ENCODE measurements around the gene RAD9A.

The RAD9A gene

DNA sequence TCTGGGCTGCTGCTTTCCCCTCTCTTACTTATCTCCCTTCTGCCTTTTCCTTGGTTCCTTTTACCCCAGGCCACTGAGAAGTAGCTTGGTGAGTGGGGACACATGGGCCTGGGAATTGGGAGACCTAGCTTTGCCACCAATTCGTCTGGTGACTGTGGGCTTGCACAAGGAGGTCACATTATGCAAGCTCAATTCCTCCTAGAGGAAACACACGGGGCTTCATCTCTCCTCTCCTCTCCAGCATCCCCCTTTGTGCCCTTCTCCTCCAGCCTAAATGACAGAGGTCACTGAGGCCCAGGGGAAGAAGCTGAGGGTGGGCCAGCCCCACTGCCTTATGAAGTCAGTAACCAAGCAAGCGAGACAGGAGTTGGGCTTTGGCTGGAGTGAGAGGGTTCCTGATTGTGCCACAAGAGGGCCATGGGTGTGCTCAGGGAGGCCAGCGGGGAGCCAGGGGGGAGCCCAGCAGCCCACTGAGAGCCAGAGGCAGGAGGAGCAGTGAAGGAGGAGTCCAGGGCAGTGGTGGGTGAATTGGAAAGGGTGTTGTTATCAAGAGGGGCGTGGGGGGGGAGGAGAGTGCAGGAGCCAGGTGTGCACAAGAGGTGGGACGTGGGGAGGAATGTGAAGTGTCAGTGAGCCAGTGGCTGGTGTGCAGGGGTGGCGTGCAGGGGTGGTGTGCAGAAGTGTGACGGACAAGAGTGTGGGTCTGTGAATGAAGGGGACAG, 20.4 kb upstream of the RAD9A start:
- peak overlapping the region; percentile 99 for H3K4me2 ChIP-seq (ENCODE audit: low read length)
- TF ChIP-seq, protein P1, sequence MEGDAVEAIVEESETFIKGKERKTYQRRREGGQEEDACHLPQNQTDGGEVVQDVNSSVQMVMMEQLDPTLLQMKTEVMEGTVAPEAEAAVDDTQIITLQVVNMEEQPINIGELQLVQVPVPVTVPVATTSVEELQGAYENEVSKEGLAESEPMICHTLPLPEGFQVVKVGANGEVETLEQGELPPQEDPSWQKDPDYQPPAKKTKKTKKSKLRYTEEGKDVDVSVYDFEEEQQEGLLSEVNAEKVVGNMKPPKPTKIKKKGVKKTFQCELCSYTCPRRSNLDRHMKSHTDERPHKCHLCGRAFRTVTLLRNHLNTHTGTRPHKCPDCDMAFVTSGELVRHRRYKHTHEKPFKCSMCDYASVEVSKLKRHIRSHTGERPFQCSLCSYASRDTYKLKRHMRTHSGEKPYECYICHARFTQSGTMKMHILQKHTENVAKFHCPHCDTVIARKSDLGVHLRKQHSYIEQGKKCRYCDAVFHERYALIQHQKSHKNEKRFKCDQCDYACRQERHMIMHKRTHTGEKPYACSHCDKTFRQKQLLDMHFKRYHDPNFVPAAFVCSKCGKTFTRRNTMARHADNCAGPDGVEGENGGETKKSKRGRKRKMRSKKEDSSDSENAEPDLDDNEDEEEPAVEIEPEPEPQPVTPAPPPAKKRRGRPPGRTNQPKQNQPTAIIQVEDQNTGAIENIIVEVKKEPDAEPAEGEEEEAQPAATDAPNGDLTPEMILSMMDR (IDR thresholded peaks at IDR 0.05; ENCODE audit: low read depth, low read length) = peak; percentile 59
- TF ChIP-seq EZH2phosphoT487 (IDR thresholded peaks at IDR 0.05; ENCODE audit: low read depth) = no peak
- H3K4me3 ChIP-seq (ENCODE audit: low read length) = peak overlapping the region; percentile 92
- no peak overlapping the region for H3K27ac ChIP-seq (ENCODE audit: low read length)
- H3K36me3 ChIP-seq (replicated peaks; ENCODE audit: low read depth, low read length) = no peaks in the 10 kb centered on the region
- peaks cover 29% of the 10 kb centered on the region for H3K4me1 ChIP-seq (ENCODE audit: low read length)
- H3K79me2 ChIP-seq (ENCODE audit: low read length) = peaks cover 32% of the 10 kb centered on the region
- peak overlapping the region; percentile 97; the same call in 1 of the 2 replicates for H3K9ac ChIP-seq (ENCODE audit: low read length)
- no peak overlapping the region for H2AFZ ChIP-seq (ENCODE audit: low read depth, low read length)
- H3K27me3 ChIP-seq (ENCODE audit: low read depth, low read length) = peaks cover 10% of the 10 kb centered on the region
- peaks cover 10% of the 10 kb centered on the region; the same call in 1 of the 2 replicates for H4K20me1 ChIP-seq (ENCODE audit: insufficient read depth, low read length)
- H3K9me3 ChIP-seq (ENCODE audit: insufficient read depth, low read length) = no peaks in the 10 kb centered on the region

DNA sequence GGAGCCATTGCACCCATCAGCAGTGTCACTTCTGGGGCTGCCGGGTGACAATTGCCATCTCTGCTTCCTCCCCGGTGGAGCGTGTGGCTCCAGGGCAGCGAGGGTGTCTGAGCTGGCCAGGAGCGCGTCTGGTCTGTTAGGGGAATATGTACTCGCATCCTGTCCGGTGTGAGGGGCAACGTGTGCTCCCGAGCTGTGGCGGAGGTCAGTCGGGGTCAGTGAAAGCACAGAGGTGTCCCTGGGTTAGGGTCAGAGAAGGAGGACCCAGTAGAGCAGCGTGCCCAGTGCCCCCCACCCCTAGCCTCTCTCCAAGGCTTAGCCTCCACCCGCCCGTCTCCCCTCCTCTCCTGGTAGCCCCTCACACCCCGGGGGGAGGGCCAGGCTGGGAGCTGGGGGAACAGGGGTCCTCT, 19.9 kb upstream of the RAD9A start:
- Histone ChIP-seq H3K27ac (ENCODE audit: low read length) (no peak overlapping the region), H4K20me1 (ENCODE audit: insufficient read depth, low read length) (peaks cover 10% of the 10 kb centered on the region; the same call in 1 of the 2 replicates), H3K9me3 (ENCODE audit: insufficient read depth, low read length) (no peaks in the 10 kb centered on the region), H3K36me3 (replicated peaks; ENCODE audit: low read depth, low read length) (no peaks in the 10 kb centered on the region), H3K27me3 (ENCODE audit: low read depth, low read length) (peaks cover 16% of the 10 kb centered on the region), H3K79me2 (ENCODE audit: low read length) (peaks cover 32% of the 10 kb centered on the region), H3K4me3 (ENCODE audit: low read length) (peak overlapping the region; percentile 92), H3K4me1 (ENCODE audit: low read length) (peaks cover 29% of the 10 kb centered on the region), H2AFZ (ENCODE audit: low read depth, low read length) (no peak overlapping the region), H3K9ac (ENCODE audit: low read length) (peak overlapping the region; percentile 97), H3K4me2 (ENCODE audit: low read length) (peak overlapping the region; percentile 99)
- TF ChIP-seq, protein P1 (IDR thresholded peaks at IDR 0.05; ENCODE audit: low read depth, low read length) = no peak
- no peak for TF ChIP-seq EZH2phosphoT487 (IDR thresholded peaks at IDR 0.05; ENCODE audit: low read depth)

DNA sequence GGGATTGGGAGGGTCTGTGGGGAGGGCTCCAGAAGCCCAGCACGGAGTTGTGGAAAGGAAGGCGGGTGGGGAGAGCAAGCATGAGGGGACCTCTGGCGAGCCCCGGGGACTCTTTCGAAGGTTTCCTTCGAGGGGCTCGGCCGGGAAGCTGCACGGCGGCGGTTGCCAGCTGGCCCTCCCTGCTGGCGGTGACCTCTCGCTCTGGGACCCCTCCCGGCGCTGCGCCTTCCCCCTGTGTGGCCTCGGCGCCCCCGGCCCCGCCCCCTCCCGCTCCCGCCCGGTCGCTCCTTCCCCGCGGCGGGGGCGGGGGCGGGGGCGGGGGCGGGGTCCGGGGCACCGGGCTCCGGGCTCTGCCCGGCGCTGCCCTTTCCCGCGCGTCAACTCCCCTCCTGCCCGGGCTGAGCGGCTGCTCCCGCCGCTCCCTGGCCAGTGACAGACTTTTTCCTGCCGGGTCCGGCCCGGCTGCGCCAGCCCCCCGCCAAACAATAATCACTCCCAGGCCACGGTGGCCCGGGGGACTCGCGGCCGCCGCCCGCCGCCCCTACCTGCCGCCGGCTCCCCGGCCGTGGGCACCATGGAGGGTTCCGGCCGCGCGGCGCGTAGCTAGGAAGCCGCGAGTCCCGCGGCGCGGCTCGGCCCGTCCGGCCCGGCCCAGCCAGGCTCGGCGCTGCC, 19.3 kb upstream of the RAD9A start:
- H3K36me3 ChIP-seq (replicated peaks; ENCODE audit: low read depth, low read length) = no peaks in the 10 kb centered on the region
- peaks cover 10% of the 10 kb centered on the region; the same call in 1 of the 2 replicates for H4K20me1 ChIP-seq (ENCODE audit: insufficient read depth, low read length)
- H3K4me3 ChIP-seq (ENCODE audit: low read length) = peak overlapping the region; percentile 92
- peak overlapping the region; percentile 97 for H3K9ac ChIP-seq (ENCODE audit: low read length)
- peak overlapping the region; percentile 99 for H3K4me2 ChIP-seq (ENCODE audit: low read length)
- no peak for TF ChIP-seq EZH2phosphoT487 (IDR thresholded peaks at IDR 0.05; ENCODE audit: low read depth)
- TF ChIP-seq, protein P1 (IDR thresholded peaks at IDR 0.05; ENCODE audit: low read depth, low read length) = no peak
- H3K27me3 ChIP-seq (ENCODE audit: low read depth, low read length) = peaks cover 18% of the 10 kb centered on the region
- H3K79me2 ChIP-seq (ENCODE audit: low read length) = peaks cover 32% of the 10 kb centered on the region
- no peaks in the 10 kb centered on the region for H3K9me3 ChIP-seq (ENCODE audit: insufficient read depth, low read length)
- H3K27ac ChIP-seq (ENCODE audit: low read length) = no peak overlapping the region; the same call in 1 of the 2 replicates
- H2AFZ ChIP-seq (ENCODE audit: low read depth, low read length) = no peak overlapping the region
- H3K4me1 ChIP-seq (ENCODE audit: low read length) = peaks cover 29% of the 10 kb centered on the region

DNA sequence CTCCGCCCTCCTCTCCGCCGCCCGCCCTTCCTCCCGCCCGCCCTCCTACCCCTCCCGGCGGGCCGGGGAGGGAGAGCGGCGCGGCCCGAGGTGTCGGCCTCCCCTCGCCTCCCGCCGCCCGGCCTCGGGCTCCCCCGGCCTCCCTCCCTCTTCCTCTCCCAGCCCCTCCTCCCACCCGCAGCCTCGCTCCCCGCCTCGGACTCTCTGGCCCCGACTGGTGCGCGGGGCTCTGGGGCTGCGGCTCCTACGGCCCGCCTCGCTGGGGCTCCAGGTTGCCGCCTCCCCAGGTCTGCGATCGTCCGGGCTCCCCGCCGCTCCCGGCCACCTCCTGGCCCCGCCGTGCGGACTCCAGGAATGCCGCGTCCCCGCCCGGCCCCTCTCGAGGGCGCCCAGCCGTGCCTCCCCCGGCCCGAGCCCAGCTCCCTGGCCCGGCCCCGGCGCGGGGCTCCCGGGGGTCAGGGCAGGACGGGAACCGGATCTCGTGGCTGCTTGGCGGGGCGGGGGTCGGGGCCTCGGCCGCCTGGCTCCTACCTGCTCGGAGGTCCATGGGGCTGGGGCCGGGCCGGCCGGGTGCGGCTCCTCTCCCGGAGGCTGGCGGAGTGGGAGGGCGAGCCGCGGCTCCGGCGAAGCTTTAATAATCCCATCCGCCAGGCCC, 18.7 kb upstream of the RAD9A start, which contains the start of gene CLCF1:
Gene CLCF1 (minus strand): TSS at position 606 of the 655 bp plus-strand sequence. CDS start 59 bp downstream, at position 547.
- Histone ChIP-seq H3K79me2 (ENCODE audit: low read length) (peaks cover 32% of the 10 kb centered on the region), H3K27ac (ENCODE audit: low read length) (peak within 1 kb of the TSS; percentile 69), H3K4me3 (ENCODE audit: low read length) (peak within 1 kb of the TSS; percentile 92), H3K27me3 (ENCODE audit: low read depth, low read length) (peaks cover 18% of the 10 kb centered on the region), H3K9ac (ENCODE audit: low read length) (peak within 1 kb of the TSS; percentile 97), H2AFZ (ENCODE audit: low read depth, low read length) (peak within 1 kb of the TSS; percentile 30; the same call in 1 of the 2 replicates), H4K20me1 (ENCODE audit: insufficient read depth, low read length) (peaks cover 10% of the 10 kb centered on the region; the same call in 1 of the 2 replicates), H3K36me3 (replicated peaks; ENCODE audit: low read depth, low read length) (no peaks in the 10 kb centered on the region), H3K4me2 (ENCODE audit: low read length) (peak within 1 kb of the TSS; percentile 99), H3K4me1 (ENCODE audit: low read length) (peaks cover 29% of the 10 kb centered on the region), H3K9me3 (ENCODE audit: insufficient read depth, low read length) (no peaks in the 10 kb centered on the region)
- no peak for TF ChIP-seq EZH2phosphoT487 (IDR thresholded peaks at IDR 0.05; ENCODE audit: low read depth)
